DND-41 (cell line): ENCODE results near the gene SEMA6A.
"Not testable (repeated sequence)": the region's sequence is repeated elsewhere in the genome, so short reads cannot be mapped to it uniquely, and the experiment has no call there.

Experiments
- ATAC-seq: fragments of 200-7000 bp; cut with Tn5 transposase; 3 replicates; pipeline ENCODE4 v1.9.1; 2021; ENCODE audit warnings: low read depth; ENCODE audit not compliant: insufficient read depth
- DNase-seq: peaks from one replicate; pipeline ENCODE4 v3.0.0-alpha.2; 2020
- H2AFZ ChIP-seq: 2 replicates; pipeline ENCODE4 v1.6.0; 2012; ENCODE audit warnings: low read depth, low read length
- H3K27ac ChIP-seq: 2 replicates; pipeline ENCODE4 v1.5.1; 2012; ENCODE audit warnings: low read length, inconsistent platforms
- H3K27me3 ChIP-seq: fragments of 200-600 bp; sonication (generic); 2 replicates; pipeline ENCODE4 v1.6.0; 2012; ENCODE audit warnings: low read length, mild to moderate bottlenecking, inconsistent platforms; ENCODE audit not compliant: insufficient read depth, poor library complexity
- H3K36me3 ChIP-seq: 2 replicates; pipeline ENCODE4 v1.5.1; 2012; ENCODE audit warnings: low read length, inconsistent platforms; ENCODE audit not compliant: insufficient read depth
- H3K4me1 ChIP-seq: 2 replicates; pipeline ENCODE4 v1.5.1; 2012; ENCODE audit warnings: mild to moderate bottlenecking, low read length; ENCODE audit not compliant: insufficient read depth
- H3K4me2 ChIP-seq: 2 replicates; pipeline ENCODE4 v1.6.0; 2012; ENCODE audit warnings: mild to moderate bottlenecking, moderate library complexity, low read length, inconsistent platforms; ENCODE audit not compliant: insufficient read depth
- H3K4me3 ChIP-seq, 2 experiments: fragments of 200-600 bp in 1 of 2; shearing (Covaris generic) in 1 of 2; 2 replicates each; pipeline ENCODE4 v1.5.1; 2012 to 2016; ENCODE audit warnings: inconsistent platforms in 2 of 2, low read length in 2 of 2, mild to moderate bottlenecking in 2 of 2, low read depth in 1 of 2, moderate library complexity in 1 of 2
- H3K79me2 ChIP-seq: 2 replicates; pipeline ENCODE4 v1.6.0; 2012; ENCODE audit warnings: low read length, inconsistent platforms; ENCODE audit not compliant: insufficient read depth
- H3K9ac ChIP-seq: 2 replicates; pipeline ENCODE4 v1.6.0; 2012; ENCODE audit warnings: low read depth, mild to moderate bottlenecking, inconsistent platforms, low read length, moderate library complexity
- H3K9me3 ChIP-seq: 2 replicates; pipeline ENCODE4 v1.5.1; 2012; ENCODE audit warnings: low read length, moderate library complexity, mild to moderate bottlenecking, inconsistent platforms; ENCODE audit not compliant: insufficient read depth, severe bottlenecking
- H4K20me1 ChIP-seq: 2 replicates; pipeline ENCODE4 v1.6.0; 2012; ENCODE audit warnings: low read length; ENCODE audit not compliant: insufficient read depth
- EZH2 ChIP-seq: IDR thresholded peaks from 3 replicates; pipeline ENCODE4 v1.6.1; 2012; ENCODE audit warnings: borderline replicate concordance, low read depth, mild to moderate bottlenecking, moderate library complexity, low read length, inconsistent platforms; ENCODE audit not compliant: severe bottlenecking
- TF ChIP-seq, protein P1 (sequence below): IDR thresholded peaks from 2 replicates; pipeline ENCODE4 v1.5.1; 2012; ENCODE audit warnings: borderline replicate concordance, low read length, moderate library complexity, mild to moderate bottlenecking; ENCODE audit not compliant: poor library complexity, severe bottlenecking; ENCODE audit errors: extremely low read depth

SEMA6A gene

DNA sequence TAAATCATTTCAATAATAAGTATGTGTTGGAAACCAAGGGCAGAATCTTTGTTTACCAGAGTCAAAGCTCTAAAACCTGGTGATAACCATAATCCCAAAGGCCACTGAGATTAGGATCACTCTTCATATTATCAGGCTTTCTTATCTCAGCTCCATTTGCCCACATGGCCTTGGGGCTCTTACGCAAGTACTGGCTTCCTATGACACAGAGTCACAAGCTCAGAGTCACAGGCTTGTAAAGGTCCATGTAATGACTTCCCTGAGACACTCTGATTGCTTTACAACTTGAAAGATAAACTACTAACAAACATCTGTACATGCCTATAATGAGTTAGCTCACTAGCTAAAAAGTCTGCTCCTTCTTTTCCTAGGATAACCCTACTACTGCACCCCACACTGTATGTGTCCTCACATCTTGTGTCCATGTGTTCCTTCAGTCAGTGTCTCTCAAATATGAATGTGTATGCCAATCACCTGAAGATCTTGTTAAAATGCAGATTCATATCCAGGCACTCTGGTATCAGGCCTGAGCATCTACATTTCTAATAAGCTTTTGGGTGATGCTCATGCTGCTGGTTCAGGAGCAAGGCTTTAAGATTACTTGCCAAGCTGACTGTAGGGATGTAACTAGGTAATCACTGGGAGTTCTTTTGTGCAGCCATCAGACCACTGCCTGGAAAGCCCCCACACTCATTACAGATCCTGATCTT lies 28.4 kb downstream of the SEMA6A start:
- Histone ChIP-seq H3K9ac (no peak overlapping the region), H3K4me1 (no peaks in the 10 kb centered on the region), H3K4me3 (no peak overlapping the region), H3K4me2 (no peak overlapping the region), H3K79me2 (no peaks in the 10 kb centered on the region), H3K9me3 (peaks cover 12% of the 10 kb centered on the region), H3K27ac (no peak overlapping the region), H3K36me3 (no peaks in the 10 kb centered on the region), H3K27me3 (no peaks in the 10 kb centered on the region), H4K20me1 (no peaks in the 10 kb centered on the region), H2AFZ (no peak overlapping the region)
- TF ChIP-seq EZH2: no peak
- TF ChIP-seq, protein P1, sequence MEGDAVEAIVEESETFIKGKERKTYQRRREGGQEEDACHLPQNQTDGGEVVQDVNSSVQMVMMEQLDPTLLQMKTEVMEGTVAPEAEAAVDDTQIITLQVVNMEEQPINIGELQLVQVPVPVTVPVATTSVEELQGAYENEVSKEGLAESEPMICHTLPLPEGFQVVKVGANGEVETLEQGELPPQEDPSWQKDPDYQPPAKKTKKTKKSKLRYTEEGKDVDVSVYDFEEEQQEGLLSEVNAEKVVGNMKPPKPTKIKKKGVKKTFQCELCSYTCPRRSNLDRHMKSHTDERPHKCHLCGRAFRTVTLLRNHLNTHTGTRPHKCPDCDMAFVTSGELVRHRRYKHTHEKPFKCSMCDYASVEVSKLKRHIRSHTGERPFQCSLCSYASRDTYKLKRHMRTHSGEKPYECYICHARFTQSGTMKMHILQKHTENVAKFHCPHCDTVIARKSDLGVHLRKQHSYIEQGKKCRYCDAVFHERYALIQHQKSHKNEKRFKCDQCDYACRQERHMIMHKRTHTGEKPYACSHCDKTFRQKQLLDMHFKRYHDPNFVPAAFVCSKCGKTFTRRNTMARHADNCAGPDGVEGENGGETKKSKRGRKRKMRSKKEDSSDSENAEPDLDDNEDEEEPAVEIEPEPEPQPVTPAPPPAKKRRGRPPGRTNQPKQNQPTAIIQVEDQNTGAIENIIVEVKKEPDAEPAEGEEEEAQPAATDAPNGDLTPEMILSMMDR: no peak
- ATAC-seq (no peak), DNase-seq (no peak)

DNA sequence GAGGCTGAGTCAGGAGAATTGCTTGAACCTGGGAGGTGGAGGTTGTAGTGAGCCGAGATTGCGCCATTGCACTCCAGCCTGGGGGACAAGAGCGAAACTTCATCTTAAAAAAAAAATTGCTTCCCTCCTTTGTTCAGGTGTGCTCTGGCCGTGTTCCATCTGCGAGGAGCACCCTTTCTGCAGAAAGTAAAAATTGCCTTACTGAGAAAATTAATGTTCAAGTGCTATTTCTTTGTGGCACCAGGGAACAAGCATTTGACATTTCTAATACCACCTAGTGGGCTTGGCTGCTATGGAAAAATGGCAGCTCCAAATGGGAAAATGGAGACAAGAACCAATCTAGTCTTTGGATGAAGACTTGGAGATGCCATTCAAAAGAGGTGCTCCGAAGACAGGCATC lies 29.2 kb downstream of the SEMA6A start:
- not testable (repeated sequence) for H3K4me3 ChIP-seq, ATAC-seq, H2AFZ ChIP-seq, DNase-seq, H3K27ac ChIP-seq, H3K9ac ChIP-seq, H3K79me2 ChIP-seq, H3K4me1 ChIP-seq, H3K36me3 ChIP-seq, H3K27me3 ChIP-seq, H4K20me1 ChIP-seq, H3K4me2 ChIP-seq
- peaks cover 12% of the 10 kb centered on the region for H3K9me3 ChIP-seq

DNA sequence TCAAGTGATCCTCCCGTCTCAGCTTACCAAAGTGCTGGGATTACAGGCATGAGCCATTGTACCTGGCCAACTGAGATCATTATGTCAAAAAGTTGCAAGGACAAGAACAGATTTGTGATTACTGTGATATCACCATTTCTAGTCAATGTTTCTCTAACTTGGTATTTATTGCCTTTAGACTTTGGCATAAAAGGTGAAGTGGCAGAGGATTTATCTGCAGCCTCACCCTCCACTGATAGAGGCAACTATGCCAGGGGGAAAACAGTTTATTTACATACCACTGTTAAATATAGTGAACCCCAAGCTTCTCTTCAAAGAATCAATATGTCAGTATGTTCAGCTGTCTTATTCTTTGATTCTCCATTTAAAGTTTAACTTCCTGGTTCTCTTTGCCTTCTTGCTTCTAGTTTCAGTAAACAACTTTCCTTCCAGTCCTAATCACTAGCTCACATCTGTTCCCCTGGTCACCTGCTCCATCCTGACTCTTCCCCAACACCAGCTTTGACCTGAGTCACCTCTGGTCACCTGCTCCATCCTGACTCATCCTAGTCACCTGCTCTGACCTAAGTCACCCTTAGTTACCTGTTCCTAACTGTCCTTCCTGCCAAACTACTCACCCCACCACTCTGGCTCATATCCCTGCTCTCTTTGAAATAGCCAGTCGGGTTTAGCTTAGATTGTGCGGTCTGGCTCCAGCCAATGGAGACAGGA lies 29.9 kb downstream of the SEMA6A start:
- Histone ChIP-seq H3K4me1 (no peaks in the 10 kb centered on the region), H3K9me3 (peaks cover 12% of the 10 kb centered on the region), H3K36me3 (no peaks in the 10 kb centered on the region), H4K20me1 (no peaks in the 10 kb centered on the region), H2AFZ (no peak overlapping the region), H3K27ac (no peak overlapping the region), H3K27me3 (no peaks in the 10 kb centered on the region), H3K9ac (no peak overlapping the region), H3K79me2 (no peaks in the 10 kb centered on the region), H3K4me2 (no peak overlapping the region), H3K4me3 (no peak overlapping the region)
- DNase-seq (no peak), ATAC-seq (no peak)
- TF ChIP-seq, protein P1: no peak
- TF ChIP-seq EZH2: no peak

DNA sequence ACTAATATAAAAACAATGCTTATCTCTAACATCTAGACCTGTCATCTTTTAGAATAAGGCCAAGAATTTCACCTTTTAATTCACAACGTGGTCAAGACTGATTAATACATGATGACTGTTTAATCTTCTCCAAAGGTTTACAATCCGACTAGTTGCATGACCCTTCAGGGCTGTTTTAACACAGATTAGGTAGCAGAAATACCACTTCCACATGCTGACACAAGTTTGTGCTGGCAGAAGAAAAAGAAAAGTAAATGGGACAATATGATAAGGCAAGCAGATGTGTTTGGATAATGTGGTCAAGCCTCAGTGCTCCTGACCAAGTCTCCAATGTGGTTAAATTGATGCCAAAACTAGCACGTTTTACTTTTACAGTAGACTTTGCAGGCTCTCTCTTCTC lies 31.1 kb downstream of the SEMA6A start:
- H3K36me3 ChIP-seq: no peaks in the 10 kb centered on the region
- TF ChIP-seq, protein P1: no peak
- no peak for TF ChIP-seq EZH2
- H3K9ac ChIP-seq: no peak overlapping the region
- no peak overlapping the region for H2AFZ ChIP-seq
- H3K4me3 ChIP-seq: no peak overlapping the region
- no peaks in the 10 kb centered on the region for H3K4me1 ChIP-seq
- DNase-seq: no peak
- ATAC-seq: no peak
- no peaks in the 10 kb centered on the region for H3K27me3 ChIP-seq
- peaks cover 12% of the 10 kb centered on the region for H3K9me3 ChIP-seq
- H3K4me2 ChIP-seq: no peak overlapping the region
- H4K20me1 ChIP-seq: no peaks in the 10 kb centered on the region
- no peak overlapping the region for H3K27ac ChIP-seq
- no peaks in the 10 kb centered on the region for H3K79me2 ChIP-seq
